HG03139 (cell line): ENCODE results near the gene CNTNAP2.

Source experiments
- ATAC-seq: cut with Tn5 transposase; IDR thresholded peaks from one replicate; pipeline ENCODE4 v1.9.1; 2021; ENCODE audit not compliant: unreplicated experiment

Gene CNTNAP2

DNA sequence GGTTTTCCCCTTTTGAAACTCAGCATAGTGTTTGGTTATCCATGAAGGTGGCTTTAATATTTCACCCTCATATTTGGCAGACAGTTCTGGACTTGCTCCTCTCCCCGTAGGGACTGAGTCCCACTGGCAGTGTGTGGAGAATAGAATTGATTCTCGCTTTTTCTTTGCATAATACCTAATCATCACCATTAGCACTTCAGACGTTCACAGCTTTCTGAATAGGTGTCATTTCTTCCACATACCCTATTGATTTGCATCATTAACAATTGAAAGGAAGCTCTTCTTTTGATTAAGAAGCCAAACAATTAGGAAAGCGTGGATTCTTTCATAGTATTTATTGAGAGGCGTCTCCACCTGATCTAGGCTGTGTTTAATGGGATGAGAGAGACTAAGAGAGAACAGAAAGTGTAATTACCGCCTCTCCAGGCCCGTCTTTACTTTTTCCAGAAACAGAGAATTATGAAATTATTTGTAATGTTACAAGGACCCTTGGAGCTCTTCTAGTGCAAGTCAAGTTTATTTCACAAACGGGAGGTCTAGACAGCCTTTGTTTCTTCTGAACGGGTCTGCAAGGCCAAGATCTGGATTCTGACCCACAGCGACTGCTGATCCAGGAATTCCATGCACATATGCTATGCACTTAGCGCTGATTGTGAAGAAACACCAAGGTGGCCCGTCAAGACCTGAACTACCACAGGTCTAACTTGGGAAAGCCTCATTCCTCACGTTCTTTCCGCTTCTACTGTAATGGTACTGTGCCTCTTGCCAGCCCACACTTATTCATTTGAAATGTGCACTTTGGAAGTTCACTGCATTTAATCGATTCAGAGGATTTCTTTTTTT lies 2224.1 kb downstream of the CNTNAP2 start:
- no peak for ATAC-seq

DNA sequence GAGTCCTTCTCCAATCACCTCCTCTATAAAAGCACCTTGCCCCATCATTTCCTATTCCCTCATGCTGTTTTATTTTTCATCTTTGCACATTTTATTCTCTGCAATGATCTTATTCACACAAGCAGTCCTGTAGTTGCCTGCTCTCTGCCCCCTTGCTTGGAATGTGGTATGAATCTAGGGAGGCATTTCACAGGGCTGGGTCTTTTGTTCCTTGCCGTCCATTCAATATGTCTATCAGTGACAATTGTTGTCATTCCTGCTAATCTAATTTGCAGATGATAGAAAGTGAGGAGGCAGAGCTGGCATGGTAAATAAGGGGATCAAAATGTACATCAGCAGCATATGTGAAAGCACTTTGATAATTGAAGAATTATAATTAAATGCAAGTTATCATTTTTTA lies 2227.8 kb downstream of the CNTNAP2 start:
- ATAC-seq = no peak

DNA sequence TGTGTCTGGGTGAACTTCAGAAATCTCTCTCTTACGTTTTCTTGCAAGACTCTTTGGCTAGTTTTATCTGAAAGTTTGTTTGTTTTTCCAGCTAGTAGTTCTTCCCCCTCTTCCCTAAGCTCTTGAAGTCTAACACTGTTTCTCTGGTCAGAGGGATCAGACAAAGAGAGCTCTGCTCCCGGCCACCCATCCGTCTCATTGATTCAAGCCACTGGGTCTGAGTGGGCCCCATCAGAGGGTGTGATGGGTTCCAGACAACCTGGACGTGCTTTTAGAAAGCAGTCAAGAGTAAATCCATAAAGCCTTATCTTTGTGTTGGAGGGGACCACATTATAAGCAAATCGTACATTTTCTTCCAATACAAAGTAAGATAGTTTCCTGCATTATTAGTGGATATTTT lies 2231.4 kb downstream of the CNTNAP2 start:
- no peak for ATAC-seq

DNA sequence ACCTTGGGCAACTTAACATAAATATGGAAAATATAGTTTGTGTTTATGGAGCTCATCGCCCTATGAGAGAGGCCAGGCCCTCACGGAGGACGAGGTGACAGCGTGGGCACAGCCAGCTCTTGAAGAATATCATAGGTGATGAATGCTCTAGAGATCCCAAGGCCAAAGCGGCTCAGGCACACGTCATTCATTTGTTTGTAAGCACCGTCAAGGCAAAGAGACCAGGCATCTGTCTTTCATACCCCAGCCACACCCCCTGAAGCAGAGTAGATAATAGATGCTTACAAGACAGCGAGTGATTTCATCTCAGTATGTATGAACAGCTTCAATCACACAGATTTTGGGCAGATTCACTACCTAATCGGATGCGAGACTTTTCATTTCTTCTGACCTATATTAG lies 2231.9 kb downstream of the CNTNAP2 start:
- ATAC-seq = no peak

DNA sequence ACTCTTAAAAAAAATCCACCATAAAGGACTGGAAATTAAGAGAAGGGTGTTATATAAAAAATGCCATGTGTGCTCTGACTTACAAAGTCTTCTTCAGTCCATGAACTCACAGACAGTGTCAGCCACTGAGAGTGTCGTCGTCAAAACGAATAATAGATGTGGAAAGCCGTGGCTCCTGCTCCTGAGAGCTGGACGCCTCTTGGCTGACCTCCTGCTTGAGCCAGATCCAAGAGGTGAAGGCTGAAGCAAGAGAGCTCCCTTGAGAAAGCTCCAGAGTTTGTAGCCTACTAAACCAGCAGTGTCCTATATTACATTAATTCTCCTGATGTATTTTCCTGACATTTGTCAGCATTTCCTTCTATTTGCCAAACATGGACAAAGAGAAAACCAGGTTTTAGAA lies 2239.7 kb downstream of the CNTNAP2 start:
- no peak for ATAC-seq

DNA sequence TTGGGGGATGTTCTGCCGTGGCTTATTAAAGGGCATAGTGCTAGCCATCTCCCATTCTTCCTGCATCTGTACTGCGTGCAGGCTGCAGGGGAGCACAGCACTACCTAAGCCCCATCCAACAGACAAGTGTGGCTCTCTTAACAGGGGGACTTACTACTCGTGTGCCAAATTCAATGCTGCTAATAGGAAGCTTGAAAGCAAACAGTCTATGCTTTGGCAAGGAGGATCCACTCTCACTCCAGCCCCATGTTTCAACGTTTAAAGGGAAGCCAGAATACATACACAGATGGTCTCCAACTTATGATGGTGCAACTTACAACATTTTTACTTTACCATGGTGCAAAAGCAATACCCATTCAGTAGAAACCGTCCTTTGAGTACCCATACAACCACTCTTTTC lies 2245.9 kb downstream of the CNTNAP2 start:
- ATAC-seq = no peak

DNA sequence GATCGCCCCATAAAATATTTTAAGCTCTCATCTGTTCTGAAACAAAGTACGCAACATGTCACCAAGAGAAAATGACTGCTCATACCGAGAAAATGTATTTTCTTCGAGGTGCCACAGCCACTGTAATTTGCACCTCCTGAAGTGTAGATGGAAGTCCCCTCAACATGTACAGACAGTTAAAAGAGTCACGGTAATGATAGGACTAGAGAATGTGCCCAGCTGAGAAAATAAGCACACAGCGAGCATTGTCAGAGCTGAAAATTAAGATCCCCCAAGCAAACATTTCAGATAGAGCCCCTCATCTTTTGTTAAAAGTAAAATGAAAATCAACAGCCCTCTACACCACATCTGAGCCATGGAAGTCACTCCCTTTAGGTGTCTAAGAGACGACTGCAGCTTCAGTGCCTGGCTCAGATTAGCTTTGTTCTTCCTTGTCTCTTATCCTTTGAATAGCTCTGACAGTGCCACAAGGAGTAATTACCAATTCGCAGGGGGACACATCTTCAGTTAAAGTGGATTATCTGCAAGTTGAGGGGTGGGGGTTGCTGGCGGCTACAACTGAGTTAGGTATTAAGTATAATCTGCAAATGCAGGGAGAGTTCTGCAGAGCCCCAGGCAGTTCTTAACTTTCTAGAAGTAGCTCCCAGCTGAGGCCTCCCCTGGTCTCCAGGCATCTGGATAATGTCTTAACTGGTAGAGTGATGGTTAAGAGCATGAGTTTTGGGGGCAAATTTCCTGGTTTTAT lies 2251.3 kb downstream of the CNTNAP2 start:
- ATAC-seq = no peak

DNA sequence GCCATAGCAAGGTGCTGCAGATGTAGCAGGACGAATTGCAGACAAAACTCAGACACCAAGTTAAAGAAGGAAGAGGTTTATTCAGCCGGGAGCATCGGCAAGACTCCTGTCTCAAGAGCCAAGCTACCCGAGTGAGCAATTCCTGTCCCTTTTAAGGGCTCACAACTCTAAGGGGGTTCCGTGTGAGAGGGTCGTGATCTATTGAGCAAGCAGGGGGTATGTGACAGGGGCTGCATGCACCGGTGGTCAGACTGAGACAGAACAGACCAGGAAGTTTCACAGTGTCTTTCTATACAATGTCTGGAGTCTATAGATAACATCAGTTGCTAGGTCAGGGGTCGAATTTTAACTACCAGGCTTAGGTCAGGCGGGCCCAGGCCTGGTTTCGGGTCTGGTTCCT lies 2252.0 kb downstream of the CNTNAP2 start:
- no peak for ATAC-seq

DNA sequence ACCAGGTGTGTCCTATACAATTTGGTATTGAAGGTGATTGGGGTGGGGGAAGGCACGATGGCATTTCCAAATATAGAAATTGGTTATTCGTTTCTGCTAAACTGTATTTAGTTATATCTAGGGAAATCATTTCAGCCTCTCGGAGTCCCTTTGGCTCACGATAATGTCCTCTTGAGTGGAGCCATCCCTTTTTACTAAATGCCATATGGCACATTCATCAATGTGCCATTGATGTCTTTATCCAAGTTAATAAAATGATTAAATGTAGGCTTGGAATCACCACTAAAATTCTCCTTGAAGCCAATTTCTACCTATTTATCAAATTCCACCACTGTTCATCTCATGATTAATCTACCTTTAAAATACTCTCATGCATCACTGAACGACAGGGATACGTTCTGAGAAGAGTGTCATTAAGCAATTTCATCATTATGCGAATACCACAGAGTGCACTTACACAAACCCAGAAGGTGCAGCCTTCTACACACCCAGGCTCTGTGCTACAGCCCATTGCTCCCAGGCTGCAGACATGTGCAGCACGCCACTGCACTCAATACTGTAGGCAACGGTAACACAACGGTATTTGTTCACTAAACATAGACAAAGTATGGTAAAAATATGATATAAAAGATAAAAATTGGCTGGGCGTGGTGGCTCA lies 2254.8 kb downstream of the CNTNAP2 start:
- ATAC-seq = no peak

DNA sequence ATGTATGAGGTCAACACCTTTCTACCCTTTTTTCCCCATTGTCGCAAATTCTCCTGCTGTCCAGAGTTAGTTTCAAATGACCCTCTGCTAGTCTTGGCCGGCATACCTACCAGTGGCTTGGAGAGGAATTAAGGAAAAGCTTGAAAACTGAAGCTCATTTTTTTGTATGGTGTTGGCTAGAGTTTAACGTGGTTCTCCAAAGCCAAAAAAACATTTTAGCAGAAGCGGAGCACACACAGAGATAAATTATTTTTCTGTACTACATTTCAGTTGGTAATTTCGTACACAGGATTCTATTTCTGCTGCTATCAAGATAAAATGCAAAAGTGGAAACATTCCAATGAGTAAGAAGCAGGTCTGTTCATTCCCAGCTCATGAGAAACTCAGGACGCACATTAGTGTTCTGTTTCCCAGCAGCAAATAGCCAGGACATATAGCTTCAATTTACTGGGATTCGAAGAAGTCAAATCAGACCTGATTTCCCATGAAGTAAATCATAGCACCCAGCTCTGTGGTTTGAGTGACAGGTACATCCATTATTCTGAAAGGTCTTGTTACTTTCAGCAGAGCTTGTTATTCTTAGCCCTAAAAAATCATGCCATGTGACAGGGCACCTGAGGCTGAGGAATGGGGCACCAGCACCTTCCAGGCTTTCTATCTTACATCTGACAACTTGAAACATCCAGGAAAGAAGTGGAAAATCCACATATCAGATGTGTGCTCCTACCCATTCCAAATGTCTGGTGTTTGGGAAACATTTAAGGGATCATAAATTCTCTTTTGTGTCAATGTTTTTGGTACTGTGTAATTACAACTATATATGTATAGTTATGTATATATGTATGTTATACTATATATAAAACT lies 2258.0 kb downstream of the CNTNAP2 start:
- no peak for ATAC-seq

DNA sequence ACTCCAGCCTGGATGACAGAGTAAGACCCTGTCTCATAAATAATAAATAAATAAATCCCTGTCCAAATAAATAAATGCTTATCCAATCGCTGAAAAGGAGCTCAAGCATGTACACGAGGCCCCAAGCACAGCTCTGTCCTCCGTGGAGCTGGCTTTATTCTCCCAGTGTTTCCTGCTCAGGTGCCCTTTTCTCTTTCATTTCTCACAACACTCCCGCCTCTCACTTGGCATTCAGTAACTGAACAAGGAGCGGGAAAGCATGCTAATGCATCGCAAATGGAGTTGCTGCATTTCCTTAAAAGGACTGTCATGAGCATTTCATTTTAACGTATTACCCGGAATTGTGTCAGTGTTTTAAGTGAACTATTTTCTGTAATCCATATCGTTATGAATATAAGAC lies 2263.1 kb downstream of the CNTNAP2 start:
- no peak for ATAC-seq

DNA sequence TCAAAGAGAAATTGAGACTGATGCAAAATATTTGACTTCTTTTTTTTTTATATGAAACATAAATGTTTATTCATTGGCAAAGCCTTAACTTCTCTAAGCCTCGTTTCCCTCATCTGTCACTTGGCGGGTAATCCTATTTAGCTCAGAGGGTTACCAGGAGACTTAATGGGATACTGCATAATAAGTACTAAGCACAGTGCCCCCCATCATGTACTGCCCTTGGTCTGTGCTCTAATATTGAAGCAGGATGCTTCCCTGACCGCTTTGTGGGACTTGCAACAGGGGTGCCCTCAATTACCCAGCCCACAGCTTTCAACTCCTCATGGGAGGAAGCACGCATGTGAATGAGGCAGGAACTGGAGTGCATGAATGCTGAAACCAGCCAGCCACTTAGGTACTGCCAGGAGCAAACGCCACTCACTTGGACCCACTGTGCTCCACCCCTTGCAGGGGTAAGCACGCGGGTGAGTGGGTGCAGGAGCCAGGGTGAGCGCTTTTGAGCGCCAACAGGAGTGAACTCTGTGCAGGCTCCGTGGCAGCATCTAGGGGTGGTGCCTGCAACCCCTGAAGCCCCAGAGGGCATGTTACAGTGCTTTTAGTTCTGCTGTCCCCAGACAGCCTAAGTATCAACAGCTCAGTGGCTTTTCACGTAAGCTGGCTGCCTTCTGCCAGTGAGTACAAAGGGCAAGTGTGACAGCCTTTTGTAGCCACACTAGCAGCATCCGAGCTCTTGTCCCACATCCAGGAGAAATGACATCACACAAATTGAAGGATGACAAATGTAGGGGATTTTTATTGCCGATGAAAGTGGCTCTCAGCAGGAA lies 2264.2 kb downstream of the CNTNAP2 start:
- no peak for ATAC-seq

DNA sequence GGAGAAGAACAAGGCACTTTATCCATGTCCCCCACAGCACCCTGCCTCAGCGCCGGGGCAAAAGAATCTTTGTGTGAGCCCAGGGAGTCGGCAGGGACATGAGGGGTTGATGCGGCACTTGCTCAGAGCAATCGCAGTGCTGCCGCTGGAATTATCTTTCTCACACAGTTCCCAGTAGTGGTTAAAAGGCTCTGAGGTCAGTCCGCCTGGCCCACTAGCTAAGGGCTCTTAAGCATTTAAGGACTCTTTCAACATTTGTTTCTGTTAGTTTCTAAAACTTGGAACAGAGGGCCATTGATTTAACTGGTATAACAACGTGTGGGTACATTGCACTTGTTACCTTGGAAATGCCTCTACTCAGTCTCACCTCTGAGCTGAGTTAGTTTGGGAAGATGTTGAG lies 2266.0 kb downstream of the CNTNAP2 start:
- no peak for ATAC-seq

DNA sequence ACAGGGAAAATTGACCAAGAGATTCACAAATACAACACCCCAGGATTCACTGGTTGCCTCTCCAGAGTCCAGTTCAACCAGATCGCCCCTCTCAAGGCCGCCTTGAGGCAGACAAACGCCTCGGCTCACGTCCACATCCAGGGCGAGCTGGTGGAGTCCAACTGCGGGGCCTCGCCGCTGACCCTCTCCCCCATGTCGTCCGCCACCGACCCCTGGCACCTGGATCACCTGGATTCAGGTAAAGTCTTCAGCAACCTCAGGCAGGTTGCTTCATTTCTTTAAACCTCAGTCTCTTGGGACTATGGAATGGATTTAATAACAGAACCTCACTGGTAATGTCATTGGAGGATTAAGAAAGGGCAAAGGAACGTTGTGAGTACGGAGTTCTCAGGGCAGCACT lies 2267.1 kb downstream of the CNTNAP2 start:
- ATAC-seq = no peak

DNA sequence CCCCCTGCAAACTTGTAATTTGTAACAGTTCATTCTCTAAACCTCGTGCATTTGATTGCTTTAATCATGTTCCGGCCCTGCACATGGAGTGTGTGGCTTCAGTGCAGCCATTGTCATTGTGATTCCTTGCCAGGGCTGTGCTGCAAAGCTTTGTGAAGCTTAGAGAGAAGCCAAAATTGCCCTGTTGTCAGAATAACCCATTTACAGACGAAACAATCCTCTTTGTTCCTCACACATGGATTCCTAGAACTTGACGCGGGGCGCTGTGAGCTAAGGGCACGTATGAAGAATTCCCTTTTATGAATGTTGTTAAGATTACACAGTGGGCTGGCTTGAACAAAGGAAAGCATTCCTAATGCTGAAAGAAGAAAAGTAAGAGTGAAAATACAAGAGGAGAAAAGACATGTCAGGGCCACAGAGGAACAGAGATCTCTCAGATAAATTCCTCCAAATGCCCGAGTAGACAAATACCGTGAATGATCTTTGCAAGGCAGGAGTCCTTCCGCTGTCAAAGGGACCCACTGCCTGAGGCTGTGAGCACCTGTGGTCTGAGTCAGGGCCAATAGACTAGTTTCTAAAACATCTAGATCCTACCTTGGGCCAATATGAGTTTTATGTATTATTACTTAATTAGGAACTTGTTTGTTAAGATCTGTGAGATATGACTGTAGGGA lies 2268.5 kb downstream of the CNTNAP2 start:
- ATAC-seq = no peak

DNA sequence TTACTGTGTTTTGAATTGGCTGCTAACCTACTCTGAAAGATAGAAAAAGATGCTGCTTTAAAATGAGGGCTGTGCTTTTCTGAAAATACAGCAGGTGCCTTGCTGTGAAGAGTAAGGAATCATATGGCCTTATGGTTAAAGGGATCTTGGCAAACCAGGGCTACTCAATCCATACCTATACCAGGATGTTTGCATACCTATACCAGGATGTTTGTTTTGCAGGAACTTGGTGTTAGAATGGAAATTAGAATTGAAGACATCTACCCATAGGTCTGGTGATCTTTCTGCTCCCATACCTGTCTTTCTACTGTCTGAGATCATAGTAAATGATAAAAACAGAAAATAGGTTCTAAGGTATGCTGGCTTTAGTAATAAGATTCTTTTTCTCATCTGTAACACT lies 2273.8 kb downstream of the CNTNAP2 start:
- no peak for ATAC-seq

DNA sequence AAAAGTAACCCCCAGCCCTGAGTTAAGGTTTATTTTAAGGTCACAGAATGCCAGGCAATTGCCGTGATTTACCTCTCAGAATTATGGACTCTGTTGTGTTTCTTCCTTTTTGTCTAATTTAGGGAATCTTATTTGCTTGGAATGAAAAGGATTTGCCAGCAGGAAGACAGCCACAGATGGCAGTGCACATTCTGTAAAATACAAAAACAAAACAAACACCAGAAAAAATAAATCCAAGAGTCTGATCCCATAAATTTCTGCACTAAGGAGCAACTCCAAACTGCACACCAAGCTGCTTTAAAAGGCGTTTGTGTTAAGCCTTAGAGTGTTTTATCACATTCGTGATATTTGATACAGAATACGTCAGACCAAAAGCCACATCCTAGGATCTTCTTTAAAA lies 2275.0 kb downstream of the CNTNAP2 start:
- ATAC-seq = no peak

DNA sequence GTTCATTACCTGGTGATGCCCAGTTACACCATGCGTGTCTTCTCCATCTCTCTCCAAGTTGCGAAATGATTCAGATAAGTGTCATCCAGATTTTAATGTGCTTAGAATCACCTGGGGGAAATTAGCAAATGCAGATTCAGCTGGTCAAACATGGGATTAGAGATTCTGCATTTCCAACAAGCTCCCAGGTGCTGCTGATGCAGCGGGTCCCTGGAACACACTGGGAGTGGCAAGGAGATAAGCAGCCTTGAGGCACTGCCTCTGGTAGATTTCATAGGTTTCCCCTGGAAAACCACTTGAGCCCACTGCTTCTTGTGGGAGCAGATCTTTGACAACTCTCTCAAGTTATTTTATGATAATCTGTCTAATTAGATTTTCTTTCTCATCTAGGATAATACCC lies 2278.0 kb downstream of the CNTNAP2 start:
- ATAC-seq = no peak

DNA sequence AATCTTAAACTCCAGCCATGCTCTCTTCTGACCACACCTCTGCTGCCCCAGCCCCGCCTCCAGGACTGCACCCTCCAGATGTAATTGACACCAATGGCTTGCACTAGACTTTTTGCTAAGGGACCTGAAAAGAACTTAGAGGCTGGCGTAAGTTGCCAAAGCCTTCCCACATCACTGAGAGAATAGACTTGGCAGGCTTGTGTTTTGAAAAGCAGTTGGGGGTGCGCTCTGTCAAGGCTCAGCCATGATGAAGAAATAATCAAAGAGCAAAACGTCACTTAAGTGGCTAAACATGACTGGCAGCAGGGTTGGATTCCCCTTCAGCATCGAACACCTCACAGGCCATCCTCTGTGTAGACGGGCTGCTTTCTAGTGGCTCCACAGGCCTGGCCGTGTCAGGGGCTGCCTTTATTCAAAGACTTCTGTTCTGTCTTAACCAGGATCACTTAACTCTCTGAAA lies 2278.8 kb downstream of the CNTNAP2 start:
- ATAC-seq = no peak
